Activated T-cell treated with anti-CD3 and anti-CD28 coated beads for 24 hours (primary cell): Measurements from ENCODE around the gene KSR1.
"Not testable (repeated sequence)": the region's sequence is repeated elsewhere in the genome, so short reads cannot be mapped to it uniquely, and the experiment has no call there.

Experiments used
- DNase-seq: peaks from one replicate; pipeline ENCODE4 v3.0.0-alpha.2; 2020; ENCODE audit warnings: low read depth

KSR1 gene

DNA sequence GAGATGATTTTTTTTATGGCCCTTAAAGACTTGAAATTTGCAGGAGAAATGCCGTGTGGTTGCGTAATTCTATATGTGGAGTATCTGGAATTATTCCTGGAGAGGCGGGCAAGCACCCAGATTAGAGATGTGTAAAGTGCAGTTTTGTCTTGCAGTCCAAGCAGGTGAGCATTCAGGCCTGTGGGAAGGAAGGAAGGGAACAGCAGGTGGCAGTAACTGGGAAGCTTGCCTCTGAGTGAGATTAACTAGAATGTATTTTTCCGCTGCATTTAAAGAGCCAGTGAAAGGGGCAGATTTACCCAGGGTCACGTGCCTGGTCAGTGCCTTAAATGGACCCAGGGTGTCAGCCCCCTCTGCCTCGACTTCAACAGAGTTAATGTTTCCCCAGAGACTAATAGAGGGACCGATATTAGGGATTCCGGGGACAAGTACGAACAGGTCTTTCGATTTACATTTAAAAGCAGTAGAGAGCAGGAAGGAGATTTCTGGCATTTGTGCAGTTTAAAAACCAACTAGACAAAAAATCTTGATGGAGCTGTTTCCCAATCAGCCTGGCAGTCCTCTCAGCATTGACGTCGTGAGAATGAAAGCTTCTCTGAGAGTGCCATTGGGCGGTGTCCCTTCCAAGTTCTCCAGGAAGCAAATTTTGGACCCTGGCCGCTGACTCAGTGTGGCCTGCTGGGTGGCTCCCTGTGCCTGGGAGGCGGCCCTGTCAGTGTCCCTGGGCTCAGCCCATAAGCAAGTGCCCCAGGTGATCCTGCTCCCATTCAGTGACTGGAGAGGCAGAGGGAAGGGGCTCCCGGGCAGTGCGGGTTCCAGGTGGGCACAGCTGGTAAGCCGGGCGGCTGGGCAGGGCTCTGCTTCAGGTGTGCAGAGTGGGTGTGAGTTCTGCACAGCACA is 38.2 kb downstream of the KSR1 start:
- DNase-seq = no peak

DNA sequence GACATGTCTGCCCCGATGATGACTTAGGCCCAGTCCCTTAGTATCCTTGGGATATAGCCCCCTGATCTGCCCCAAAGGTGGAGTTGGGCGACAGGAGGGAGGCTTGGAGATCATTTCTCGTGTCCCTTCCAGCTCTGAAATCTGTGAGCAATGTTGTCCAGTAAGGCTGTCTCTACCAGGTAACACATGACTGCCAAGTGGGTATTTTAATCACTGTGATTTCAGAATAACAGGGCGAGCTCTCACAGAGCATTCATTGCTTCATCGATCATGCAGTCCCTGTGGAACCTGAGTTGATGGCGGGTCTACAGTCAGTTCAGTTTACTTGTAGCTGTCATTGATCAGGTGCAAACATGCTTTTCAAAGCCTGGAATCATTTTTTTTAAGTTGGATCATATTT is 39.2 kb downstream of the KSR1 start:
- no peak for DNase-seq

DNA sequence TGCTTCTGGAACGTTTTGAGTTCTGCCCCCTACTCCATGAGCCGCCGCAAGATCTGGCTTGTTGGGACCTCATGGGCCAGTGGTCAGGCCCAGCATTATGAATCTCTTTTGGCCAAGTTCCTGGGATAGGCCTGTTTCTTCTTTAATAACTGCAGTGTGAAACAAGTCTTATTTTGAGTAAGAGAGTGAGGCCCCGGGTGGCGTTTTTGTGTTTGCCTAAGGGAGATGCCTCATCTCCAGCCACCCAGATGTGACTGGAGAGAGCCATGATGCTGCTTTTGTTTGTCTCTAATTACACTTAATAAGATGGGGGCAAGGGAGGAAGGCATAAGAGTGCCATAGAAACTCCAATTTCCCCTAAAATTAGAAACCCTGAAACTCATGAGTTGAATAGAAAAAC is 39.8 kb downstream of the KSR1 start:
- DNase-seq = no peak

DNA sequence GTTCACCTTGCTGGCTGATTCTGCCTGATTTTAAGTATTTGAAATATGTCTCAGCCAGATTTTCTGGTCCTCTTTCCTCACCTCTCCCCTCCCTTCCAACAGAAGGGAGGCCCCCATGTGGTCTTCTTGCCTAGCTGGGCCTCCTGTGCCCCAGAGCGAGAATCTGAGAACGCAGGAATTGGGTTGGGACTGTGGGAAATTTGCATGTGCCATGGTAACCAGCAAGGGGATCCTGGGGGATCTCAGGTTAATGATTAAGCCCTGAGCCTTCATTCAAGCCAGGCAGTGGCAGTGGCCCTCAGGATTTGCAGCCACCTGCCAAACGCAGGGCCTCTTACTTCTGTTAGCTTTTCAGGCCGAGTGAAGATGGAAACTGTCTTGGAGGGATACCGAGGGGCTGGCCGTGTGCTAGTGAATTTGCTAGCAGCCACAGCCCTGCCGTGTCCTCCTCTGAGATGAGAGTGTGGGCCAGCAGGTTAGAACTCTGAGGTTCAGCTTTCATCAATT is 40.2 kb downstream of the KSR1 start:
- no peak for DNase-seq

DNA sequence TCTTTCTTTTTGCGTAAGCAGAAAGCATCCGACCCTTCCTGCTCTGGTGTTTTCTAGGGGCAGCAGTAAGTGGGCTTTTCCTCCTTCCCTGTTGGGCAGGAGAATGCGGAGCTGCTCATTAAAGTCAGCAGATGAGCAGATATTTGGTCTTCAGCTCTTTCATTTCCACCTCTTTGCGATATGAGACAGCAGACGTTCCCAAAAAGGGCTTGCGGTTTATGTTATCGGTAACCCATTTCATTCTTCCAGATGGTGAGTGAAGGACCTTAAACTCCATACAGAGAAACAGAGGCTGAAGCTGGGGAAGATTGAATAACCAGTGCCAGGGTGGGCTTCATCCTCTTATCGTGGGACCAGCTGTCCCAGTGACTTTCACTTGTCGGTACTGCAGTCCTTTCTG is 40.7 kb downstream of the KSR1 start:
- DNase-seq = no peak

DNA sequence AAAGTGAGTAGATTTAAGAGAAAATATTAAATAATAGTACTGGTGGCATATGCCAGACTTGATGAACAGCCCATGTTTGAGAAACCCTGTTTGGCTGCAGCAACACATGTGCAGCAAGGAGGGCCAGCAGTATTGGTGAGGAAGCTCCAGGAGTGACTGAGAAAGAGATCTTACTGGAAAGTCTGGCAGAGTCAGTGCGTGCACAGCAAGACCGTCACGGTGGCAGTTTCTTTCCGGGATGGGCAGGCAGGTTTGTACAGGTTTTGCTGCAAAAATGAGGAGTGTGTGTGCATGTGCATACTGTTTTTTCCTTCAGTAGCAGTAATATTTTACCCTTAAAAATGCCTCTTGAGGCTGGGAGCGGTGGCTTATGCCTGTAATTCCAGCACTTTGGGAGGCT is 41.4 kb downstream of the KSR1 start:
- DNase-seq = no peak

DNA sequence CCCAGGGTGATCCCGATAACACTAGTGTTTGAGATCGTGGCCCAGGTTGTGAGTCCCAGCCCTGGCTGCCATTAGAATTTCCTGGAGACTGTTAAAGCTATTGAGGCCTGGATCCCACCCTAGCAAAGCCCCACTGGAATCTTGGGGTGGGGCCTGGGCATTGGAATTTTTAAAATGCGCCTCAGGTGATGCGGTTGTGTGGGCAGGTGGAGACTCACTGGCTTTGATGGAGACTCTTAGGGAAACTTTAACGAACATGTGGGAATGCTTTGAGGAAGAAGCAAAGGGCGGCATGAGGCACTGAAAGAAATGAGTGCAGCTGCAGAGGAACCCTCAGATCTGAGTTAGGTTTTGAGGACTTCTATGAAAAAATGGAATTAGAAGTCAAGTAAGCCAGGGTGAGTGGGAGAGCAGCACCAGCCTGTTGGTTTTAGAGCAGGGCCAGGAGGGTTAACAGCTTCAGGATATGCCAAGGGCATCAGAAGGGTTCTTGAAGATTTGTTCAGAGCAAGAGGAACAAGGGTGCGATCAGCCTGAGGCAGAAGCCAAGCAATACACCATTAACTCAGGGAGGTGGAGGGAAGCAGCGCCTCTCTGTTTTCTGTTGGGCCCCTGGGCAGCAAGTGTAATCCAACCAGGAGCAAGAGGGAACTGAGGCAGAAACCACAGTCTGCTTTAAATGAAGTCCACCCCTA is 42.5 kb downstream of the KSR1 start:
- no peak for DNase-seq

DNA sequence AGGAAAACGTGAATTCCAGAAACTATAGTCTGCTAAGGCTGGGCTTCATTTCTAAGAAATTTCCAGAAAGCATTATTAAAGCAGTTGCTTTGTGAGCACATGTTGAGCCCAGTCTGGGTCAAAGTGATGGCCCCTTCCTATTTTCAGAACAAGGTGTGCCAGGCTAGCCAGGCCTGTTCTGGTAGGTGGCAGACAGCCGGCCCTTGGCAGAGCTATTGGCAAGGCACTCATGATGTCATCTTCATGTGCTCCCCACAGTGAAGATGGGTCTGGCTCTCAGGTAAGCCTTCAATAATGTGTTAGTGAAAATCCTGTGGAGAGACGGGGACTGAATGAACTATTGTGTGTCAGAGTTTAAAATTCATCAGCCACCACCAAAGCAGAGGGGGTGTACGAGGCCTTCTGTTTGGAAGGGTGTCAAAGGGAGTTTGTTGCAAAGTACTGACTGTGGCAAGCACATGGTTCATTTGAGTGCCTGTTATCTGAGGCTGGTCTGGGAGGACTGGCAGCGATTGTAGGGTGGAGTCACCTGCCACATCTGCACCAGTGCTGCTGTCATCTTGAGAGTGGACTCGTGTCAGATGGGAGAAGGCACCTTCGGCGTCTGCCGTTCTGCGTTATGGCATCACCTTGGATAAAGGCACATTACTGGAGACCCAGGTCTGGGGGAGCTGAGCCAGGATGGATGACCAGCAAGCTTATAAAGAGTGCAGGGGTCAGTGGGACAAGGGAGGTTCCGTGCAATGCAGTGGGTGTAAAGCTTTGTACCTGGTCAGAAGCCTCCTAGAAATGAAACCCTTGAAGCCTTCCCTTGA is 43.4 kb downstream of the KSR1 start:
- no peak for DNase-seq

DNA sequence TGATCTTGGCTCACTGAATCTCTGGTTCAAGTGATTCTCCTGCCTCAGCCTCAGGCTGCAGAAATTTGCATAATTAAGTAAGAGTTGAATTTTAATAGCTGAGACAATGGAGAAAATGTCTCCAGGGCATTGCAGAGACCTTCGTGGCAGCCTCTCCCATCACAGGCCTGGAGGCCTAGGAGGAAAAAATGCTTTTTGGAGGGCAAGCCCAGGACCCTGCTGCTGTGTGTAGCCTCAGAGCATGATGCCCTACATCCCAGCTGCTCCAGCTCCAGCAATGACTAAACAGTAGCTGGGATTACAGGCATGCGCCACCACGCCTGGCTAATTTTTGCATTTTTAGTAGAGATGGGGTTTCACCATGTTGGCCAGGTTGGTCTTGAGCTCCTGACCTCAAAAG is 45.1 kb downstream of the KSR1 start:
- DNase-seq = not testable (repeated sequence)

DNA sequence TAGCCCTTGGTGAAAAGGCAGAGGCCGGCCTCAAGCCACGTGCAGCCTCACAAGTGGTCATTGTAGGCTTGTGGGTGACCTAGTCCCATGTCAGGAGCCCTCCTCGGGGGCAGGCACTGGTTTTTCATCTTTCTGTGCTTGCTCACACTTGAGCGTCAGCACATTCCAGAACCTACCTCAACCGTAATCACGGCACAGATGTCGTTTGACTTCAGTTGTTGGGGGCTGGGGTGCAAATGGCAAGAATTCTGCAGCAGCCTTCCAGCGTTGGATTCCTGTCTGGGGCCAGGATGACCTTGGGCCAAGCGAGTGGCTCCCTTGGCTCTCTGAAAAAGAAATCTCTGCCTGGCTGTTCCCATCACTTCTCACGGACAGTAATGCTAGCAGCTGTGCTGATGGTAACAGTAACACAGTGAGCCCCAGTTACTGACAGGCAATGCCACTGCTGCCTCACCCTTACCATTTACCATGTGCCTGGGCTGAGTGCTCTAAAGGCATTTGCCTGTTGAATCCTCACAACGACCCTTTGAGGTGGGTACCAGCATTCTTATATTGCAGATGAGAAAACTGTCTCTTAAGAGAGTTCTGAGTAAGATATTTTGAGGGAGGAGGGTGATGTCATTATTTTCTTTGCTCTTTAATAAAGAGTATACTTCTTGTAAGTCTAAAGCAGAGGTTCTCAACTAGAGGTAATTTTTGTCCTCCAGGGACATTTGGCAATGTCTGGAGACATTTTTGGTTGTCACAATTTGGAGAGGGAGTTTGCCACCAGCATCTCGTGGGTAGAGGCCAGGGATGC is 46.5 kb downstream of the KSR1 start:
- no peak for DNase-seq

DNA sequence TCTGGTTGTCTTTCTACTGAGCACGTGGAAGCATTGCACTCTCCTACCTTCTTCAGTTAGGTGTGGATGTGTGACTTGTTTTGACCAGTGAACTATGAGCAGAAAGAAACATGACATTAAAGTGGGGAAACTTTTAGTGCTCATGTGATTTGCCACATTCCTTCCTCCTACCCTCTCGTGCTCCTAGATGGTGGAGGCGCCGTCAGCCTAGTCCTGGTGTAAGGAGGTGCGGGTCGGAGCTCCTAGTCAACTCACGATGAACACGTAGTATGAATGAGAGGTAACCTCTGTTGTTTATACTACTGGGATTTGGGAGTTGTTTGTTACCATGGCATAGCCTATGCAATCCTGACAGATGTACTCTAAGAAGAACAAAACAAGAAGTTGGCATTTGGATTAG is 47.4 kb downstream of the KSR1 start:
- DNase-seq = no peak

DNA sequence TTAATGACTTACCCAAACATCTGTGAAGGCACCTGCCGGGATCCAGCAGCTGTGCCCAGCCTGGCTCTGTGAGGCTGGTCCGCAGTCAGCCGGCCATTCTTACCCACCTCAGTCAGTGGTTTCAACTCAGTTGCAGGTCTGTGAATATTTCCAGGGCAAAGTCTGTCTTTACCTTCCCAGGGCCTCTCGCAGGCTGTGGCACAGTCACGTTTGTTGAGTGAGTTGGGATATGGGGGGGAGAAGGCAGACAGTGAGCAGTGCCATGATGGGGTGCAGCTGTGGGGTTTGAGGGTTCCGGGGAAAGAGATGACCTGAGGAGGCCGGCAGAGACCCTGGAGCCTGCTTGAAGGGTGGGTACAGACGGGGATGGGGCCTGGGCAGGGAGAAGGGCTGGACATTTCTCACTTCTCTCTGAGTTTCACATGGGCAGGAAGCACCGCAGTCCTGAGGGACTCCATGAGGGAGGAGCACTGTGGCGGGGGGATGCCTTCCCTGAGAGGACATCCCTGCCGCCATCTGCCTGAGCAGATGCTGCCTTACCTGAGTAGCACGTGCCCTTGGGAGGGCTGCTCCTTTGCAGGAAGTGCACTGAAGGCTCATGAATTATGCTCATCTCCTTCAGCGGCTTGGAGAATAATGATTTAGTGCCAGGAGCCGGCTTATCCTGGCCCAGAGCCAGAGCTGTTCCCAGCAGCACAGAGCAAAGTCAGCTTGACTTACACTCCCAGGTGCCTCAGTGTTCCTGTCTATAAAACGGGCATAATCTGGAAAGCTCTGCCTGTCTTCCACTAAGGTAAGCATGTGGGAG is 48.1 kb downstream of the KSR1 start:
- no peak for DNase-seq

DNA sequence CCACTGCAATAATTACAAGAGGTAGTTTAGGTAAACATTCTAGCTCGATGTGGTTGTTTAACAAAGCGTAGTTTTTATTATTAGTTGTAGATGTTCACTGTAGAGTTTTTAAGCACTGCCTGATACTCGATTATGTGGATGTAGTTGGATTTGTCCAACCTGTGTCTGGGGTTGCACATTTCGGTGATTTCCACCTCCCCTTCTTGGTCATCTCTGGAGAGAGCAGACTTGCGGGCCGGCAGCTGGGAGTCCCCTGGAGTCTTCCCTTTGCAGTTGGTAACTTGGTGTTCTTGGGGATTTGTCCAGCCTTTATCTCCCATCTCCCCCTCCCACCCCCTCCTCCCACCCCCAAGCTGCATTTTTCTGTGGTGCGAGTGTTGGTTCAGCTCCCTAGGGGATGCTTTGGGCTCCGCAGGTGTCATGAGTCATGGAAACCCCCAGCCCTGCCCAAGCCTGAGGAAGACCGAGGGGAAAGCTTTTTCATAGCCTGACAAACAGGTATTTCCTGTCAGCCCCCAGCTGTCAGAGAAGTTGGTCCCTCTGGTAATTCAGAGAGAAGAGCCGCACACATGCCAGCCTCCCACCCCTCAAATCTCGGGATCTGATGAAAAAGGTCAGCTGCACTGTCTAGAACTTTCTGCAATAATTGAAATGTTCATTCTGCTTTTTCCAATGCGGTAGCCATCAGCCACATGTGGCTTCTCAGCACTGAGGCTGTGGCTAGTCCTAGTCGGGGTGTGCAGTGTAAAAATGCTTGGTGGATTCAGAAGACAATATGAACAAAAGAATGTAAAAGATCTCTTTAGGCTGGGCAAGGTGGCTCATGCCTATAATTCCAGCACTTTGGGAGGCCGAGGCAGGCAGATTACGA is 50.3 kb downstream of the KSR1 start:
- no peak for DNase-seq

DNA sequence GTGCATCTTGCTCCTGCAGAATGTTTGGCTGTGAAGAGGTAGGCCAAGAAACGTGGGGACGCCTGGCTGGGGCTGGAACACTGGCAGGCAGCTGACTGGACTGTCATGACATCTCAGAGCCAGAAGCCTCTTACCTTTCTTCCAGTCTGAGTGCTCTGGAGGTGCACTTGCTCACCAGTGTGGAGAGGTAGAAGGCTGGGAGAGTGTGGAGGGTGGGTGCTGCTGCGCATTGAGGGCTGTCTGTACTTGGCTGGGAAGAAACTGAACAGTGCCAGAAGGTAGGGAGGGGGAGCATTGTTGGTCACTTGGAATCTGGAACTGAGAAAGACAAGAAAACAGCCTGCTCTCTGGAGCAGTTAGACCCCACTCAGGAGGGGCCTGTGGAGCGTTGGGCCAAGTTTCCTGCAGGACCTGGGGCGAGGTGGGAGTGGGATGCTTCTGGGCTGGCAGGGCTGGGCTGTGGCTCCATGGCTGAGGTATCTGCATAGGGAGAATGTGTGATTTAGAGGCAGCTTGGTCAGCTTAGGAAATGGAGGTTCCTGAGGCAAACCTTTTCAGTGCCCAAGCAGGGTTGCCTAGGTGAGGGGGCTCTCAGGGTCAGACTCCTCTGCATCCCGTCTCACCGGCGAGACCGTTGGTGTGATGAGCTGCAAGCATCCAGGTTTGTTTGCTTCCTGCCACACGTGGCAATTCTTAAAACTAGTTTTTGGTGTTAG is 55.1 kb downstream of the KSR1 start:
- no peak for DNase-seq

DNA sequence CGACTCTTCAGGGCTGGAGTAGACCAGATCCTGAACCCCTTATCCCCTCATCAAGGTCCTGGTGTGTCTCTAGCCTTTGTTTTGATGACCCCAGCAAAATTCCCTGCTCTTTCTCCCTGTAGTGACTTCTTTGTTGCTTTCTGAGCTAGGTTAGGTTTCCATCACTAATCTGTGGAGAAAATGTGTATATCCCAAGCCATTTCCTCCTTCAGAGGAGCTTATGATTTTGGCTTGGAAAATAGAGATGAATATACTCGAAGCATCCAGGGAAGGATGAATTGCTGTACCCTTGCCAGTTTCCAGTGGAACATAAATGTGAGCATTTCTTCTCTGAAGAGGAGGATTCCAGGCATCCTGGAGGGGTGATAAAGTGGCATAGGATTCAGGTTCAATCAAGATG is 55.8 kb downstream of the KSR1 start:
- no peak for DNase-seq

DNA sequence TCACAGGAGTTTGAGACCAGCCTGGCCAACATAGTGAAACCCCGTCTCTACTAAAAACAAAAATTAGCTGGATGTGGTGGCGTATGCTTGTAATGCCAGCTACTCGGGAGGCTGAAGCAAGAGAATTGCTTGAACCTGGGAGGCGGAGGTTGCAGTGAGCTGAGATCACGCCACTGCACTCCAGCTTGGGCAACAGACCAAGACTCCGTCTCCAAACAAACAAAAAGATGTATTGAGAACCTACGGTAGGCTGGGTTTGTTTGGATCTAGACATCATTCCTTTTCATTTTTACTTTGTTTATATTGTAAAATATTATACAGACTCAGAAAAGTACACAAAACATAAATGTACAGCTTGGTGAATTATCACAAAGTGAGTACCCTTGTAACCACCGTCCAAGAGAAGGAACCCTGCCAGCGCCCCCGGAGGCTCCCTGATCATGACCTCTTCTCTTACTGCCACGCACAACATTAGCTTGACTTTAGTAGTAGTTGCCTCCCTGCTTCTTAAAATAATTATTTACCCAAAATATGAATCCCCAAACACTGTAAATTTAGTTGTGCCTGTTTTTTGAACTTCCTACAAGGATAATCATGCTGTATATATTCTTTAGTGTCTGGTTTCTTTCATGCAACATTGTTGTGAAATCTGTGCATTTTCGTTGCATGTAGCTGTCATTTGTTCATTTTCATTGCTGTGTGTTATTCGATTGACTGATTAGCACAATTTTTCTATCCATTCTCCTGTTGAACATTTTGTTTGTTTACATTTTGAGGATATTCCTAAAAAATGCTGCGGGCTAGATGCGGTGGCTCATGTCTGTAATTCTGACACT is 56.5 kb downstream of the KSR1 start:
- no peak for DNase-seq

DNA sequence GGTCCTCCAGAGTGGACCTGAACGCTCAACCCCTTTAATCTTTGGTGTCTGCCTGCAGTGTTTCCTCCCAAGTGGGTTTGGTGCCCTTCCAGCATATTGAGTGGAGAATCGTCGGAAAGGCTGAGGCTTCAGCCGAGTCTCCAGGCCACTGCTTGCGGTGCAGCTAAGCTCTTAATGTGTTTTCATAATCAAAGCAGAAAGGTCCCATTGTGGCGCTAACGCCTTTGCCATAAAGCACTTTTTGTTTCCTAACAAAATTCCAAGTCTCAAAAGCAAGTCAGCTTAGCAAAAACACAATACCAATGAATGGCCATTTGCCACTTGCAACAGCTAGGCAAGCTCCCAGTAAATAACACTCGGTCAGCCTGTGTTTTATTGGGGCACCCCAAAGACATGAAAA is 57.6 kb downstream of the KSR1 start:
- no peak for DNase-seq
